GM12892 (cell line): ENCODE measurements around the gene HTN1.

Experiments used
- POLR2A ChIP-seq: IDR thresholded peaks from 2 replicates; pipeline ENCODE4 v1.6.1; 2011; ENCODE audit warnings: low read depth, low read length, control low read depth
- POLR2AphosphoS5 ChIP-seq: IDR thresholded peaks from 2 replicates; pipeline ENCODE4 v1.6.1; 2011; ENCODE audit warnings: low read depth, low read length, control low read depth

GRCh38 chr4:70027011-70027410, 23.2 kb upstream of the HTN1 start:
- TF ChIP-seq POLR2A (no peak), POLR2AphosphoS5 (no peak)
